ENCODE data around the gene APOBEC3F.
"Not testable (repeated sequence)": the region's sequence is repeated elsewhere in the genome, so short reads cannot be mapped to it uniquely, and the experiment has no call there.

The APOBEC3F gene

GRCh38 chr22:39040538-39041296, at the start of gene APOBEC3F:
APOBEC3F (plus strand) TSS chr22:39040864; CDS start chr22:39040961, 97 bp downstream.
- DNase-seq (ENCODE audit: low read depth) = not testable (repeated sequence)

- DNase-seq (ENCODE audit: low read depth) = not testable (repeated sequence)
These were observed 47.7 kb upstream of the APOBEC3F start for GRCh38 chr22:38992871-38993371.

- no peak for DNase-seq (ENCODE audit: low read depth)
These were observed 44.6 kb upstream of the APOBEC3F start for GRCh38 chr22:38996105-38996504.

- no peak for DNase-seq (ENCODE audit: low read depth)
These were observed 43.1 kb upstream of the APOBEC3F start for GRCh38 chr22:38997518-38997917.

GRCh38 chr22:39003165-39003638, 37.5 kb upstream of the APOBEC3F start:
- DNase-seq (ENCODE audit: low read depth) = peak; percentile 49

GRCh38 chr22:39007177-39007576, 33.5 kb upstream of the APOBEC3F start:
- DNase-seq (ENCODE audit: low read depth) = no peak

GRCh38 chr22:39008271-39008850, 32.3 kb upstream of the APOBEC3F start:
- DNase-seq (ENCODE audit: low read depth) = not testable (repeated sequence)

- DNase-seq (ENCODE audit: low read depth) = no peak
These were observed 29.7 kb upstream of the APOBEC3F start for GRCh38 chr22:39010946-39011345.

- no peak for DNase-seq (ENCODE audit: low read depth)
These were observed 27.8 kb upstream of the APOBEC3F start for GRCh38 chr22:39012533-39013511.

- not testable (repeated sequence) for DNase-seq (ENCODE audit: low read depth)
These were observed 27.1 kb upstream of the APOBEC3F start for GRCh38 chr22:39013561-39013941.

GRCh38 chr22:39013942-39014722, 26.5 kb upstream of the APOBEC3F start, which contains the start of gene APOBEC3C:
APOBEC3C (plus strand) TSS chr22:39014257; CDS start chr22:39014363, 106 bp downstream.
- DNase-seq (ENCODE audit: low read depth) = peak; percentile 63

GRCh38 chr22:39014723-39015121, 25.9 kb upstream of the APOBEC3F start:
- DNase-seq (ENCODE audit: low read depth) = not testable (repeated sequence)

GRCh38 chr22:39016592-39016991, 24.1 kb upstream of the APOBEC3F start:
- no peak for DNase-seq (ENCODE audit: low read depth)

GRCh38 chr22:39017596-39018365, 22.9 kb upstream of the APOBEC3F start:
- DNase-seq (ENCODE audit: low read depth) = no peak

GRCh38 chr22:39020021-39020651, 20.5 kb upstream of the APOBEC3F start:
- DNase-seq (ENCODE audit: low read depth) = not testable (repeated sequence)

GRCh38 chr22:39021552-39022250, 19.0 kb upstream of the APOBEC3F start:
- DNase-seq (ENCODE audit: low read depth) = no peak

GRCh38 chr22:39024519-39025308, 15.9 kb upstream of the APOBEC3F start:
- no peak for DNase-seq (ENCODE audit: low read depth)

GRCh38 chr22:39026509-39027150, 14.0 kb upstream of the APOBEC3F start:
- no peak for DNase-seq (ENCODE audit: low read depth)
